Measurements from ENCODE around the gene AIFM2.
"Not testable (repeated sequence)": the region's sequence is repeated elsewhere in the genome, so short reads cannot be mapped to it uniquely, and the experiment has no call there.

Gene AIFM2

DNA sequence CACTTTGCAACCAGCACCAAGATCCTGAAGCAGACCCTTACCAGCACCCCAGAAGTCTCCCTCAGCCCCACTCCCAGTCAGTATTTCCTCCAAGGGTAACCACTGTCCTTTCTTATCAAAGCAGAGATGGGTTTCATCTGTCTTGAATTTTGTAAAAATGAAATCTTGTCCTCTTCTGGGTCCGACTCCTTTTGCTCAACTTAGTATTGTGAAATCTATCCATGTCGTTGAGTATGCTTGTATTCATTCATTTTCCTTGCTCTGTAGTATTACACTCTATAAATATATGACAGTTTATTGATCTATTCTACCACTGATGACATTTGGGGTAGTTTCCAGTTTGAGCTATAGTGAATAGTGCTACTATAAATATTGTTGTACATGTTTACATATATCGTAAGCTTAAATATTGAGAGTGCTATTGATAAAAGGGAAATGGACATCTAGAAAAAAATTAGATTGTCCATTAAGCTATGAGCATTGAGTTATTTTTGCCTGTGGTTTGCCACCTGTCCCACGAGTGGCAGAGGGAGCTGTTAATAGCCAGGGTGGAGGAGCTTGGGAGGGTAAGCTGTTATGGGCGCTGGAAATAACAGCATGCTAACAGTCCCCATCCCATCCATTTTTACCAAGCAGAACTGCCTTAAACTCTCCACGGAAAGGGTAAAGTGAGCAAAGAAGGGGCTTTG is 36.5 kb downstream of the AIFM2 start:
- H3K4me1 ChIP-seq (ENCODE audit: control insufficient read depth, insufficient read depth, low read length), result no peaks in the 10 kb centered on the region
- no peak overlapping the region for H3K4me3 ChIP-seq (ENCODE audit: low read length)
- no peak overlapping the region for H3K27ac ChIP-seq (ENCODE audit: low read depth, low read length)
- no peaks in the 10 kb centered on the region for H3K27me3 ChIP-seq (ENCODE audit: control insufficient read depth, insufficient read depth, low read length)
- no peak overlapping the region for H3K9ac ChIP-seq (ENCODE audit: low read length)
- peaks cover 16% of the 10 kb centered on the region for H3K36me3 ChIP-seq (ENCODE audit: control insufficient read depth, insufficient read depth, low read length)

DNA sequence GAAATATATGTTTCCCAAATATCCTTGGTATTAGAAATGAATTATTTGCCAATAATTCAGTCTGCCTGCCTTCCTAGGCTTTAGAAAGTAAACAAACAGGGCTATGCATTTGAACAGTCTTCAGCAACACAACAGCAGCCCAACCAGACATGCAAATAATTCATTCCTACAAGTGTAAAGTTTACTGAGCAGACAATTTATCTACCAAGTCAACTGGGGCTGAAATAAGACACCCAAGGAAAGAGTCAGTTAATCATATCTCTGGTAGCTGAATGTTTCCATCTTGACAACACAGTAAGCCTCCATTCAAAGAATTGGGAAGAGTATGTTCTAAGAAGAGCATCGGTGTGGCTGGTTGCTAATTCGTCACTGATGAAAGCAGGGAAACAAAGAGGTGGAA is 38.4 kb downstream of the AIFM2 start:
- Histone ChIP-seq H3K9ac (ENCODE audit: low read length) (no peak overlapping the region), H3K4me3 (ENCODE audit: low read length) (no peak overlapping the region), H3K27ac (ENCODE audit: low read depth, low read length) (no peak overlapping the region), H3K36me3 (ENCODE audit: control insufficient read depth, insufficient read depth, low read length) (peaks cover 11% of the 10 kb centered on the region), H3K4me1 (ENCODE audit: control insufficient read depth, insufficient read depth, low read length) (no peaks in the 10 kb centered on the region), H3K27me3 (ENCODE audit: control insufficient read depth, insufficient read depth, low read length) (no peaks in the 10 kb centered on the region)

GRCh38 chr10:70093335-70093944 is 39.2 kb downstream of the AIFM2 start:
- peaks cover 11% of the 10 kb centered on the region for H3K36me3 ChIP-seq (ENCODE audit: control insufficient read depth, insufficient read depth, low read length)
- no peak overlapping the region for H3K9ac ChIP-seq (ENCODE audit: low read length)
- no peak overlapping the region for H3K27ac ChIP-seq (ENCODE audit: low read depth, low read length)

DNA sequence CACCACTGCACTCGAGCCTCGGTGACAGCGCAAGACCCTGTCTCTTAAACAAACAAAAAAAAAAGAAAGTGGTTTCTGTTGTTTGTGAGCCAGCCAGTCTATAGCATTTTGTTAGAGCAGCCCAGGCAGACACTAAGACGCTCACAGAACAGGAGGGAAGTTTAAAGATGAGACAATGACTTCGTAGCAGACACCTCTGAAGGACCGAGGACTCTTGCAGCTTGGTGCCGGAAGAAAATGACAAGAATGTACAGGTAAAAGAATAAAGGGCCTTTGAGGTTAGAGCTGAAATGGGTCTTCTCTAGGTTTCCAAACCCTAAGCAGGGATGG is 40.3 kb downstream of the AIFM2 start:
- H3K27ac ChIP-seq (ENCODE audit: low read depth, low read length), result no peak overlapping the region
- peaks cover 10% of the 10 kb centered on the region for H3K36me3 ChIP-seq (ENCODE audit: control insufficient read depth, insufficient read depth, low read length)
- no peaks in the 10 kb centered on the region for H3K27me3 ChIP-seq (ENCODE audit: control insufficient read depth, insufficient read depth, low read length)
- no peak overlapping the region for H3K9ac ChIP-seq (ENCODE audit: low read length)
- no peaks in the 10 kb centered on the region for H3K4me1 ChIP-seq (ENCODE audit: control insufficient read depth, insufficient read depth, low read length)
- H3K4me3 ChIP-seq (ENCODE audit: low read length), result no peak overlapping the region

More at GRCh38 chr10:70093335-70093944, 39.2 kb downstream of the AIFM2 start:
- H3K4me3 ChIP-seq (ENCODE audit: low read length), result no peak overlapping the region
- no peaks in the 10 kb centered on the region for H3K4me1 ChIP-seq (ENCODE audit: control insufficient read depth, insufficient read depth, low read length)
- no peaks in the 10 kb centered on the region for H3K27me3 ChIP-seq (ENCODE audit: control insufficient read depth, insufficient read depth, low read length)

DNA sequence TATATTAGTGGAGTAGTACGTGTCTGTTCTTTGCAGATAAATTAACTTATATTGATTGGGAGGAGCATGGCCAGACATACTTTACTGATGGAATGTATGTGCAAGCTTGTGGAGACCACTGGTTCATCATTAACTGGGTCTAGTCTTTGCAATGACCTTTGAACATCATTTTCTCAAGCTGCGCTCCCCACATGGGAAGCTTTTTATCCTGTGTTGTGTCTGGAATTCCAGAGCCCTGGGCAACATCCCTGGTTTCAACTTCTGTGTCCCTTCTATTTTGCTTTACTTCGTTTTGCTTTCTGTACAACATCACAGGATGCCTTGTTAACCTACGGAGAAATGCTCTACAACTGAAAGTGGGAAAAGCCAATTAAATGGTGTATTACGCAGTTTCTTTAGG is 41.7 kb downstream of the AIFM2 start:
- Histone ChIP-seq H3K4me1 (ENCODE audit: control insufficient read depth, insufficient read depth, low read length) (no peaks in the 10 kb centered on the region), H3K4me3 (ENCODE audit: low read length) (no peak overlapping the region), H3K9ac (ENCODE audit: low read length) (no peak overlapping the region), H3K27me3 (ENCODE audit: control insufficient read depth, insufficient read depth, low read length) (no peaks in the 10 kb centered on the region), H3K27ac (ENCODE audit: low read depth, low read length) (no peak overlapping the region), H3K36me3 (ENCODE audit: control insufficient read depth, insufficient read depth, low read length) (peaks cover 7% of the 10 kb centered on the region)

GRCh38 chr10:70090013-70090412 is 42.6 kb downstream of the AIFM2 start:
- no peak overlapping the region for H3K4me3 ChIP-seq (ENCODE audit: low read length)
- H3K27ac ChIP-seq (ENCODE audit: low read depth, low read length), result no peak overlapping the region
- H3K4me1 ChIP-seq (ENCODE audit: control insufficient read depth, insufficient read depth, low read length), result no peaks in the 10 kb centered on the region
- H3K27me3 ChIP-seq (ENCODE audit: control insufficient read depth, insufficient read depth, low read length), result no peaks in the 10 kb centered on the region
- peaks cover 7% of the 10 kb centered on the region for H3K36me3 ChIP-seq (ENCODE audit: control insufficient read depth, insufficient read depth, low read length)
- H3K9ac ChIP-seq (ENCODE audit: low read length), result no peak overlapping the region

GRCh38 chr10:70088308-70088698 is 44.3 kb downstream of the AIFM2 start:
- no peaks in the 10 kb centered on the region for H3K4me1 ChIP-seq (ENCODE audit: control insufficient read depth, insufficient read depth, low read length)
- no peak overlapping the region for H3K27ac ChIP-seq (ENCODE audit: low read depth, low read length)
- no peak overlapping the region for H3K9ac ChIP-seq (ENCODE audit: low read length)
- no peak overlapping the region for H3K4me3 ChIP-seq (ENCODE audit: low read length)
- H3K27me3 ChIP-seq (ENCODE audit: control insufficient read depth, insufficient read depth, low read length), result no peaks in the 10 kb centered on the region
- peaks cover 5% of the 10 kb centered on the region for H3K36me3 ChIP-seq (ENCODE audit: control insufficient read depth, insufficient read depth, low read length)

DNA sequence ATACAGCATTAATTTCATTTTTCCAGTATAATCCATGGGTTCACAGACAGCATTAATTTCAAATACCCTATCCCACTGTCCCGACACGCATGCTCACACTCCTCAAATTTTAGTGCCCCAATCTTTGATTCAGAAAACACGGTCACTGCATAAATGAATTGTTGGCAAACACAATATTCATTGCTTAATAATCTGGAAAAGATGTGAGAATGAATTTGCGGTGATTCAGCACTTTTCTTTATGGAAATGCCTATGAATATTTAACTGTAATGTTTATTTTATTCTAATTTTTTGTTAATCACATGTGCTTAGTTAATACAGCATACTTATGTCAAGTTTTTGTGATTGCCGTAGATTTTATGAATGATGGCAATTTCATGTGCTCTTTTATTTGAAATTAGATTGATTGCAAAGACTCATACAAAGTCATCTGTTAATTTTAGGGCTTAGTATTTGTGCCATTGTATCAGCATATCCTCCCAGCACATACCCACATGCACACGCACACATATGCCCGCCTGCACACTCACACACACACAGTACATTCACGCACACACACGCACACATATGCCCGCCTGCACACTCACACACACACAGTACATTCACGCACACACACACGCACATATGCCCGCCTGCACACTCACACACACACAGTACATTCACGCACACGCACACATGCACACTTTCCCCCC is 44.9 kb downstream of the AIFM2 start:
- Histone ChIP-seq H3K4me1 (ENCODE audit: control insufficient read depth, insufficient read depth, low read length) (no peaks in the 10 kb centered on the region), H3K27ac (ENCODE audit: low read depth, low read length) (no peak overlapping the region), H3K4me3 (ENCODE audit: low read length) (no peak overlapping the region), H3K36me3 (ENCODE audit: control insufficient read depth, insufficient read depth, low read length) (no peaks in the 10 kb centered on the region), H3K27me3 (ENCODE audit: control insufficient read depth, insufficient read depth, low read length) (no peaks in the 10 kb centered on the region), H3K9ac (ENCODE audit: low read length) (no peak overlapping the region)

DNA sequence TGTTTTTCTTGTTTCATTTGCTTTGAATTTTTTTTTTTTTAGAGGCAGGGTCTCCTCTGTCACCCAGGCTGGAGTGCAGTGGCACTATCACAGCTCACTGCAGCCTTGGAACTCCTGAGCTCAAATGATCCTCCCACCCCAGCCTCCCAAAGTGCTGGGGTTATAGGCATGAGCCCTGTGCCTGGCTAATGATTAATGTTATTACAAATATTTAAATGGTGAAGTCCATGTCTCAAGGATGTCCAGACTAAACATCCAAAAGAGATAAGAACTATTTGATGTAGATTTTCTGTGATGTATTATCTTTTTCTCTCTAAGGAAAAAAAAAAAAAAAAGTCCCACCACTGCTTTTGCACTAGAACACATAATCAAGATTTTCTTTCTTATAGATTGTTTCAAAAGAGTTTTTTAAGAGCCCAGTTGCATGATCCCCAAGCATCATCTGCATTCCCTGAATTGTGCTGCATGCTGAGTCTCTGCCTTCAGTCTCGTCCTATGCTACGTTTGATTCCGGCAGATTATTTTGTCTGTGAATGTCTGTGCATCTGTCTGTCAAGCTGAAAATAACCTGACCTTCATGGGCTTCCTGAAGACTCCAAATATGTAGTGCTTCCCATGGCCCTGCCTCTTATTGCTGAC is 46.5 kb downstream of the AIFM2 start:
- H3K36me3 ChIP-seq (ENCODE audit: control insufficient read depth, insufficient read depth, low read length), result no peaks in the 10 kb centered on the region
- no peak overlapping the region for H3K27ac ChIP-seq (ENCODE audit: low read depth, low read length)
- H3K4me3 ChIP-seq (ENCODE audit: low read length), result no peak overlapping the region
- no peak overlapping the region for H3K9ac ChIP-seq (ENCODE audit: low read length)
- H3K4me1 ChIP-seq (ENCODE audit: control insufficient read depth, insufficient read depth, low read length), result no peaks in the 10 kb centered on the region
- H3K27me3 ChIP-seq (ENCODE audit: control insufficient read depth, insufficient read depth, low read length), result no peaks in the 10 kb centered on the region

DNA sequence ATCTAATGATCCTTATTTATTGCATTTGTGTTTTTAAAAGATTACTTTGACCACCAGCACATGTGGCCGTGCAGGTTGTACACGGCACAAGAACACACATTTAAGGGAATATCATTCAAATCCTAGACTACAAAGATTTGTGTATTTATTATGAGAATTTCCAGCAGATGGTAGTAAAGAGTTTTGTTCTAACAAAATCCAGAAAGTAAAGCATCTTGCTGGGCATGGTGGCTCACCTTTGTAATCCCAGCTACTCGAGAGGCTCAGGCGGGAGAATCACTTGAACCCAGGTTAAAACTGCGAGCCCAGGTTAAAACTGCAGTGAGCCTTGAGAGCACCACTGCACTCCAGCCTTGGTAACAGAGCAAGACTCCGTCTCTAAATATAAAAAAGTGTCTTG is 48.4 kb downstream of the AIFM2 start:
- H3K4me1 ChIP-seq (ENCODE audit: control insufficient read depth, insufficient read depth, low read length), result no peaks in the 10 kb centered on the region
- no peak overlapping the region for H3K4me3 ChIP-seq (ENCODE audit: low read length)
- H3K27ac ChIP-seq (ENCODE audit: low read depth, low read length), result no peak overlapping the region
- no peaks in the 10 kb centered on the region for H3K36me3 ChIP-seq (ENCODE audit: control insufficient read depth, insufficient read depth, low read length)
- H3K9ac ChIP-seq (ENCODE audit: low read length), result no peak overlapping the region
- H3K27me3 ChIP-seq (ENCODE audit: control insufficient read depth, insufficient read depth, low read length), result no peaks in the 10 kb centered on the region

- not testable (repeated sequence) for H3K9ac ChIP-seq (ENCODE audit: low read length); H3K4me3 ChIP-seq (ENCODE audit: low read length); H3K4me1 ChIP-seq (ENCODE audit: control insufficient read depth, insufficient read depth, low read length); H3K27me3 ChIP-seq (ENCODE audit: control insufficient read depth, insufficient read depth, low read length); H3K36me3 ChIP-seq (ENCODE audit: control insufficient read depth, insufficient read depth, low read length); H3K27ac ChIP-seq (ENCODE audit: low read depth, low read length)
These were observed 51.8 kb downstream of the AIFM2 start for GRCh38 chr10:70080789-70081188.

DNA sequence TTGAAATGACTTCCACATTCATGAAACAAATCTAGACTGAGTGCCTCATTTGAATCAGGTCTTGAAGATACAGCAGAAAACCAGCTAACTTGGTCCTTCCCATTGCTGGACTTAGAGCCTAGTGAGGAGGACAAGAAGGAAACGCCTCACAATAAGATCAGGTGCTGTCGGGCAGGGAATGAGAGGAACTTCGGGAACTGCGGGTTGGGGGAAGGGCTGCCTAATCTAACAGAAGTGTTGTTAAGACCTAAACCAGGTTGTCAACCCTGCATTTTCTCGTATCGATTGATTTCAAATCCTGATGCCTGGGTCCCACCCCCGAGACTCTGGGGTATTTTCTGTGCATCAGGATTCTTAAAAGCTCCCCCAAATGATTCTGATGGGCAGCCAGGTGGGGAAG is 53.7 kb downstream of the AIFM2 start:
- Histone ChIP-seq H3K4me1 (ENCODE audit: control insufficient read depth, insufficient read depth, low read length) (no peaks in the 10 kb centered on the region), H3K27ac (ENCODE audit: low read depth, low read length) (no peak overlapping the region), H3K4me3 (ENCODE audit: low read length) (no peak overlapping the region), H3K27me3 (ENCODE audit: control insufficient read depth, insufficient read depth, low read length) (no peaks in the 10 kb centered on the region), H3K36me3 (ENCODE audit: control insufficient read depth, insufficient read depth, low read length) (no peaks in the 10 kb centered on the region), H3K9ac (ENCODE audit: low read length) (no peak overlapping the region)
